GM18868 (cell line): Measurements from ENCODE around the gene ASGR1.

Source experiments
- ATAC-seq: cut with Tn5 transposase; IDR thresholded peaks from one replicate; pipeline ENCODE4 v1.9.1; 2021; ENCODE audit warnings: mild to moderate bottlenecking, moderate library complexity; ENCODE audit not compliant: unreplicated experiment

Gene ASGR1

GRCh38 chr17:7216242-7217112 lies 37.3 kb upstream of the ASGR1 start:
- ATAC-seq: no peak

GRCh38 chr17:7215652-7216180 lies 36.5 kb upstream of the ASGR1 start:
- no peak for ATAC-seq

- ATAC-seq: no peak
Observed at GRCh38 chr17:7215136-7215638, 36.0 kb upstream of the ASGR1 start.

GRCh38 chr17:7214300-7215135 lies 35.3 kb upstream of the ASGR1 start:
- ATAC-seq: peak; percentile 76

- ATAC-seq: no peak
Observed at GRCh38 chr17:7213895-7214299, 34.7 kb upstream of the ASGR1 start.

GRCh38 chr17:7211491-7212273 lies 32.5 kb upstream of the ASGR1 start:
- no peak for ATAC-seq

GRCh38 chr17:7208754-7209460 lies 29.7 kb upstream of the ASGR1 start:
- ATAC-seq: no peak

GRCh38 chr17:7208027-7208571 lies 28.9 kb upstream of the ASGR1 start:
- no peak for ATAC-seq

GRCh38 chr17:7207120-7208001 lies 28.2 kb upstream of the ASGR1 start:
- ATAC-seq: no peak

GRCh38 chr17:7205561-7205960 lies 26.4 kb upstream of the ASGR1 start:
- ATAC-seq: no peak

GRCh38 chr17:7204828-7205461 lies 25.8 kb upstream of the ASGR1 start:
- peak; percentile 82 for ATAC-seq

- ATAC-seq: no peak
Observed at GRCh38 chr17:7204336-7204735, 25.2 kb upstream of the ASGR1 start.

GRCh38 chr17:7203391-7203790 lies 24.2 kb upstream of the ASGR1 start:
- ATAC-seq: no peak

GRCh38 chr17:7196651-7197401 lies 17.7 kb upstream of the ASGR1 start:
- ATAC-seq: no peak

GRCh38 chr17:7195971-7196370 lies 16.8 kb upstream of the ASGR1 start:
- ATAC-seq: no peak

- no peak for ATAC-seq
Observed at GRCh38 chr17:7192271-7192937, 13.2 kb upstream of the ASGR1 start.
